ENCODE measurements around the gene TMEM115. TPM values are rescaled to one million over a fixed set of nuclear protein-coding genes. Genes with fewer than 3 reads are reported as not detected.
A peak's percentile ranks its signal among the peaks of the same experiment; 100 is the strongest.

The TMEM115 gene
- total and polyA plus RNA-seq, 2 experiments from 2014 or later, result 17.8 to 49.2 TPM

GRCh38 chr3:50322386-50323091 lies 36.8 kb downstream of the TMEM115 start, which contains the start of gene HYAL2:
HYAL2 (minus strand) TSS chr3:50322745; CDS start chr3:50320489, 2,256 bp downstream.
- Histone ChIP-seq H2AFZ (peak within 1 kb of the TSS; percentile 93), H3F3A (replicated peaks; ENCODE audit: low read depth) (peaks cover 23% of the 10 kb centered on the region; the same call in 1 of the 2 replicates), H4K20me1 (replicated peaks; ENCODE audit: insufficient read depth) (peaks cover 11% of the 10 kb centered on the region; the same call in 1 of the 2 replicates), H3K9me2 (ENCODE audit: insufficient read depth) (no peaks in the 10 kb centered on the region), H3K4me1 (ENCODE audit: insufficient read depth) (peaks cover 21% of the 10 kb centered on the region), H3K27ac (ENCODE audit: low read depth) (peak within 1 kb of the TSS; percentile 100), H3K4me2 (peak within 1 kb of the TSS; percentile 99), H3K79me2 (replicated peaks; ENCODE audit: insufficient read depth) (peaks cover 35% of the 10 kb centered on the region), H3K36me3 (ENCODE audit: insufficient read depth) (peaks cover 8% of the 10 kb centered on the region), H3K27me3 (ENCODE audit: insufficient read depth) (no peaks in the 10 kb centered on the region), H3K4me3 (peak within 1 kb of the TSS; percentile 97)
- peak; percentile 35 for ATAC-seq
- Mint-ChIP-seq H3K4me1 (peaks cover 47% of the 10 kb centered on the region), H3K36me3 (ENCODE audit: low read depth) (peaks cover 42% of the 10 kb centered on the region), H3K9me3 (no peaks in the 10 kb centered on the region), H3K27ac (peak within 1 kb of the TSS; percentile 99), H3K4me3 (peak within 1 kb of the TSS; percentile 86), H3K27me3 (ENCODE audit: insufficient read depth, low read depth, poor library complexity) (peaks cover 11% of the 10 kb centered on the region)
- TF ChIP-seq CTCF (conservative IDR thresholded peaks at IDR 0.05; ENCODE audit: low read depth in 2 of 2) (0 out of 4 replicates have a peak, but pooled peaks of 1 of the 2 experiments have one; percentile 3), POLR2AphosphoS5 (IDR thresholded peaks at IDR 0.05; ENCODE audit: low read depth) (peak; percentile 50), CREB1 (CRISPR knock-in tag; IDR thresholded peaks at IDR 0.05; ENCODE audit: low read depth) (no peak)
- peak; percentile 77 for DNase-seq (ENCODE audit: low spot score)

- H3K4me2 ChIP-seq, result peak overlapping the region; percentile 99
- H3K27me3 ChIP-seq (ENCODE audit: insufficient read depth), result no peaks in the 10 kb centered on the region
- ATAC-seq, result peak; percentile 0; the same call in 1 of the 3 replicates
- Mint-ChIP-seq H3K4me1 (peaks cover 46% of the 10 kb centered on the region), H3K4me3 (peak overlapping the region; percentile 86), H3K36me3 (ENCODE audit: low read depth) (peaks cover 47% of the 10 kb centered on the region), H3K9me3 (no peaks in the 10 kb centered on the region), H3K27ac (peak overlapping the region; percentile 82; the same call in 1 of the 2 replicates), H3K27me3 (ENCODE audit: insufficient read depth, low read depth, poor library complexity) (peaks cover 11% of the 10 kb centered on the region)
- H3K4me3 ChIP-seq, result peak overlapping the region; percentile 97
- no peak for DNase-seq (ENCODE audit: low spot score)
- H3K36me3 ChIP-seq (ENCODE audit: insufficient read depth), result peaks cover 8% of the 10 kb centered on the region
- no peaks in the 10 kb centered on the region for H3K9me2 ChIP-seq (ENCODE audit: insufficient read depth)
- H3K79me2 ChIP-seq (replicated peaks; ENCODE audit: insufficient read depth), result peaks cover 30% of the 10 kb centered on the region
- TF ChIP-seq POLR2AphosphoS5 (IDR thresholded peaks at IDR 0.05; ENCODE audit: low read depth) (peak; percentile 57), ZNF114 (CRISPR knock-in tag; IDR thresholded peaks at IDR 0.05) (no peak)
- H3K27ac ChIP-seq (ENCODE audit: low read depth), result peak overlapping the region; percentile 88
- peaks cover 20% of the 10 kb centered on the region; the same call in 1 of the 2 replicates for H3F3A ChIP-seq (replicated peaks; ENCODE audit: low read depth)
- H4K20me1 ChIP-seq (replicated peaks; ENCODE audit: insufficient read depth), result peaks cover 7% of the 10 kb centered on the region; the same call in 1 of the 2 replicates
- peak overlapping the region; percentile 90 for H2AFZ ChIP-seq
- peaks cover 17% of the 10 kb centered on the region for H3K4me1 ChIP-seq (ENCODE audit: insufficient read depth)
Measured at GRCh38 chr3:50322115-50322385, 37.3 kb downstream of the TMEM115 start.

- peak overlapping the region; percentile 86 for H3K4me3 Mint-ChIP-seq
- H3K36me3 Mint-ChIP-seq (ENCODE audit: low read depth), result peaks cover 50% of the 10 kb centered on the region
- H3K27me3 Mint-ChIP-seq (ENCODE audit: insufficient read depth, low read depth, poor library complexity), result peaks cover 11% of the 10 kb centered on the region
- H3K4me1 ChIP-seq (ENCODE audit: insufficient read depth), result peaks cover 15% of the 10 kb centered on the region
- ATAC-seq (peak; percentile 72), DNase-seq (ENCODE audit: low spot score) (peak; percentile 96)
- H3K79me2 ChIP-seq (replicated peaks; ENCODE audit: insufficient read depth), result peaks cover 26% of the 10 kb centered on the region
- H3K27ac Mint-ChIP-seq, result peak overlapping the region; percentile 99
- no peaks in the 10 kb centered on the region for H3K9me2 ChIP-seq (ENCODE audit: insufficient read depth)
- H3K36me3 ChIP-seq (ENCODE audit: insufficient read depth), result peaks cover 8% of the 10 kb centered on the region
- peak overlapping the region; percentile 97 for H3K4me3 ChIP-seq
- peaks cover 17% of the 10 kb centered on the region; the same call in 1 of the 2 replicates for H3F3A ChIP-seq (replicated peaks; ENCODE audit: low read depth)
- peaks cover 5% of the 10 kb centered on the region; the same call in 1 of the 2 replicates for H4K20me1 ChIP-seq (replicated peaks; ENCODE audit: insufficient read depth)
- peak overlapping the region; percentile 100 for H3K27ac ChIP-seq (ENCODE audit: low read depth)
- peak overlapping the region; percentile 93 for H2AFZ ChIP-seq
- H3K4me1 Mint-ChIP-seq, result peaks cover 43% of the 10 kb centered on the region
- TF ChIP-seq EZH2 (IDR thresholded peaks at IDR 0.05; ENCODE audit: low read depth, unreplicated experiment) (no peak), CTCF (conservative IDR thresholded peaks at IDR 0.05; ENCODE audit: low read depth in 2 of 2) (peak; percentile 60 to 70), NANOG (IDR thresholded peaks at IDR 0.05; ENCODE audit: borderline replicate concordance) (no peak), ZNF114 (CRISPR knock-in tag; IDR thresholded peaks at IDR 0.05) (no peak), POLR2AphosphoS5 (IDR thresholded peaks at IDR 0.05; ENCODE audit: low read depth) (peak; percentile 72), ZNF331 (CRISPR knock-in tag; IDR thresholded peaks at IDR 0.05; ENCODE audit: low read depth) (no peak)
- H3K4me2 ChIP-seq, result peak overlapping the region; percentile 99
- no peaks in the 10 kb centered on the region for H3K27me3 ChIP-seq (ENCODE audit: insufficient read depth)
- H3K9me3 Mint-ChIP-seq, result no peaks in the 10 kb centered on the region
Measured at GRCh38 chr3:50321336-50322114, 37.8 kb downstream of the TMEM115 start.

All from GM23338 (cell line).